GM10248 (cell line): Measurements from ENCODE around the gene TTC34.

Experiments used
- CTCF ChIA-PET: fragments of 300-600 bp; sonication (Branson Sonifier 250); formaldehyde crosslinking; extraction: SDS; loops from one replicate; lab custom pipeline; 2021; ENCODE audit warnings: antibody characterized with exemption; lab: Yijun Ruan, JAX
- POLR2A ChIA-PET: fragments of 350-650 bp; sonication (Branson Sonifier 250); formaldehyde crosslinking; extraction: SDS; loops from one replicate; lab custom pipeline; 2020; ENCODE audit warnings: antibody characterized with exemption; lab: Yijun Ruan, JAX
- DNase-seq: peaks from one replicate; pipeline ENCODE4 v3.0.0; 2012; ENCODE audit errors: extremely low spot score
- TF ChIP-seq, protein P1 (sequence below): IDR thresholded peaks from 2 replicates; pipeline ENCODE4 v1.5.1; 2012; ENCODE audit warnings: mild to moderate bottlenecking, low read depth; ENCODE audit errors: extremely low read depth, missing control alignments, control extremely low read depth

Gene TTC34

GRCh38 chr1:2840036-2840809 lies 38.7 kb upstream of the TTC34 start:
- ChIA-PET CTCF (no interaction called here), POLR2A (no interaction called here)
- TF ChIP-seq, protein P1, sequence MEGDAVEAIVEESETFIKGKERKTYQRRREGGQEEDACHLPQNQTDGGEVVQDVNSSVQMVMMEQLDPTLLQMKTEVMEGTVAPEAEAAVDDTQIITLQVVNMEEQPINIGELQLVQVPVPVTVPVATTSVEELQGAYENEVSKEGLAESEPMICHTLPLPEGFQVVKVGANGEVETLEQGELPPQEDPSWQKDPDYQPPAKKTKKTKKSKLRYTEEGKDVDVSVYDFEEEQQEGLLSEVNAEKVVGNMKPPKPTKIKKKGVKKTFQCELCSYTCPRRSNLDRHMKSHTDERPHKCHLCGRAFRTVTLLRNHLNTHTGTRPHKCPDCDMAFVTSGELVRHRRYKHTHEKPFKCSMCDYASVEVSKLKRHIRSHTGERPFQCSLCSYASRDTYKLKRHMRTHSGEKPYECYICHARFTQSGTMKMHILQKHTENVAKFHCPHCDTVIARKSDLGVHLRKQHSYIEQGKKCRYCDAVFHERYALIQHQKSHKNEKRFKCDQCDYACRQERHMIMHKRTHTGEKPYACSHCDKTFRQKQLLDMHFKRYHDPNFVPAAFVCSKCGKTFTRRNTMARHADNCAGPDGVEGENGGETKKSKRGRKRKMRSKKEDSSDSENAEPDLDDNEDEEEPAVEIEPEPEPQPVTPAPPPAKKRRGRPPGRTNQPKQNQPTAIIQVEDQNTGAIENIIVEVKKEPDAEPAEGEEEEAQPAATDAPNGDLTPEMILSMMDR: no peak
- no peak for DNase-seq

DNA sequence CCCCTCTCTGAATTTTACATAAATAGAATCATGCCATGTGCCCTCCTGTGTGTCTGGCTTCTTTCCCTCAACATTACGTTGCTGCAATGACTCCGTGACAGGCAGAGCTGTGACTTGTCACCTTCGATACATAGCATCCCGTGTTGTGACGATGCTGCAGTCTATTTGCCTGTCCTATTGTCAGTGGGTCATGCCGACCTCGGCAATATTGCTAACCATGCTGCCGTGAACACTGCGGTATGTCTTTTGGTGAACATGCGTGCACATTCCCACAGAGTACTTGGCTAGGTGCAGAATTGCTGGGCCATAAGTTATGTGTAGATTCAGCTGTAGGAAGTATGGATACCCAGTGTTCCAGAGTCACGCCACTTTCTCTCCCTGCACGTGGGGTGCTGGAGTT lies 36.3 kb upstream of the TTC34 start:
- ChIA-PET CTCF (no interaction called here), POLR2A (no interaction called here)
- DNase-seq: no peak
- TF ChIP-seq, protein P1: no peak

DNA sequence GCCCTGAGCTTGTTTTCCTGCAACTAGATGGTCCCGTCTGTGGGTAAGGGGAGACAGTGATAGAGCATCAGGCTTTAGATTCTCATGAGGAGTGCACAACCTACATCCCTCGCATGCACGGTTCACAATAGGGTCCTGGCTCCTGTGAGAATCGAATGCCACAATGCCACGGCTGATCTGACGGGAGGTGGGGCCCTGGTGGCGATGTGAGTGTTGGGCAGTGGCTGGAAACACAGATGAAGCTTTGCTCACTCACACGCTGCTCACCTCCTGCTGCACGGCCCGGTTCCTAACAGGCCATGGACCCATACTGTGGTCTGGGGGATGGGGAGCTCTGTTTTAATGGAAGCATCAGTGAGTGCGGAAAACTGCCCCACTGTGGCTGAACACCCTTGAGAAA lies 35.8 kb upstream of the TTC34 start:
- DNase-seq: no peak
- TF ChIP-seq, protein P1: no peak
- CTCF ChIA-PET: no interaction called here
- POLR2A ChIA-PET: no interaction called here

DNA sequence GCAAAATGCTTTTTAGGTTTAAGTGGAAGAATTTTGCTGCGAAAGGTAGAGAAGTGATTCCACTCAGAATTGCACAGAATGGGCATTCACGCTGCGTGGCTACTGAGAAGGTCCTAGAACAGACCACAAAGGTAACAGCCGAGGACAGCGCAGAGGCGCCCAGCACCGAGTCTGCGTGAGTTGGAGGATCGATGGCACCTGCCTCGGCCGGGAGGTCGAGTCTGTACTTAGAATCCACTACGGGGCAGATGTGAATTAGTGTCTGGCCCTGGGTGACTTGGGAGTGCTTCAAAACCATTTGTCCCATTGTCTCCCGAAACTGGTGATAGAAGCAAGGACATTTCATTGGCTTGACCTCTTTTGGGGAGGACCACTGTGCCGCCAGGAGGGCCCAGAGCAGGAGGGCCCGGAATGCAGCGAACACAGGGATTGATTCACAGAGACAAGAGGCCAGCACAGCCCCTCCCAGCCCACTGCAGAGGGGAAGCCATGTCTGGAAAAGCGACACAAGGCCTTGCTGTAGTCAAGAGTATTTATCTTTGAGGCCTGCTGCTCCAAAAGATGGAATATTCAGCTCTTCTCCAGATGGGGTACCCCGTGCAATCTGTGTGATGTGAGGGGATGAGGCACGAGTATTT lies 35.0 kb upstream of the TTC34 start:
- POLR2A ChIA-PET: no interaction called here
- TF ChIP-seq, protein P1: no peak
- DNase-seq: no peak
- CTCF ChIA-PET: no interaction called here

DNA sequence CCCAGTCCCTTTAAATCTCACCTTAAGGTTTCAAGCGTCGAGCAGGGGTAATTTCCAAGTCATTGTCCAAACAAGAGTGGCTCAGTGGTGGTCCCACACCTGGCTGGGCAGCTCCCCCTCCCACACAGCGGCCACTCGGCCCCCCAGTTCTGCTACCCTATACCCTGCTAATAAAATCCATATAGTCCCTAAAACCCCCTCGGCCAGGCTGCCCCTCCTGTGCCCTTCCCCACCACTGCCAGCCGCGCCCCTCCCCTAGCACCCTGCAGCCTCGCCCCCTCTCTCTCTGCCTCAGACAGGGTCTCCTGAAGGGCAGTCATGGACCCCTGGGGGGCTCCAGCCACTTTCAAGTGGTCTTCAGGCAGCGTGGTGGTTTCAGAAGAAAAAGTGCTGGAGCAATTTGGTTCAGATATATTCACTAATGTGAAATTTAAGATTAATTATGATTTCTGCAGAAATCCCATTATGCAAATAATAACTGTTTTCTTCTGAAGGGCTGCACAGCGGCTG lies 34.2 kb upstream of the TTC34 start:
- ChIA-PET CTCF (no interaction called here), POLR2A (no interaction called here)
- TF ChIP-seq, protein P1: no peak
- DNase-seq: no peak

DNA sequence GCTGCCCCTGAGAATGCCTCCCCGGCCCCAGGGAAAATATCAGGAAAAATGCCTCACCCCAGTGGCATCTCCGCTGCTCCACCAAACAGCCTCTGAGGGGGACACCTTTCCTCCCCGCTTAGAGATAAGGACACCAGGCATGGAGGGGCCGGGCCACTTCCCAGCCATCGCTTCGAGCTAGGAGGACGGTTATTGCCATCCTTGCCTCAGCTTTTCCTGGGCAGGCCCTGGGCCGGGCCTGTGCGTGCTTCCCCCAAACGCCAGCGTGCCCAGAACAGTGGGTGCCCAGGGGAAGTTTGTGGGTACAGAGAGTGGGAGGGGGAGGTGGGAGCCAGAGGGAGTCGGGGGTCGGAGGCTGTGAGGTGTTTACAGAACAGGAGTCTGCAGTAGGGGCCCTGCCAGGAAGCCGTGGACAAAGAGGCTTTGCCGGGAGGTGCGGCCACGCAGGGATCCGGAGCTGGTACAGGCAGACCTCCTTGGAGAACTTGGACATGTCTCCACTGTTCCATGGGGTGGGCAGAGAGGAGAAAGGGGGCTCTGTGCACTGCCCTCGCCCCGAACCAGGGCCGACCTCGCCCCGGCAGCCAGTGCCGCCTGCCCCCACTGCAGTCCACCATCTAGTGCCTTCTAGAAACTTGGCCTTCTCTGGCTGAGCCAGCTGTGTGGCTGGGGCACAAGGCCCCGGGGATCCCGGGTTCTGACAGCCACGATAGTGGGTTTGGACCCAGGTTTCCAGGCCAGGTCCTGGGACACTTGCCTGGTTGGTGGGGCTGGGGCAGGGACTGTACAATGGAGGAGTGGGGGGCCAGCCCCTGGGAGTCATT lies 33.5 kb upstream of the TTC34 start:
- ChIA-PET CTCF (no interaction called here), POLR2A (no interaction called here)
- no peak for DNase-seq
- TF ChIP-seq, protein P1: no peak
